H1 (cell line): ENCODE measurements around the gene TXLNG. TPM values are rescaled to one million over a fixed set of nuclear protein-coding genes. Genes with fewer than 3 reads are reported as not detected.

Experiments used
- ASH2L ChIP-seq: fragments of 200-600, 300-600 bp; sonication (generic); IDR thresholded peaks from one replicate; pipeline ENCODE4 v1.7.1; 2017; ENCODE audit warnings: low read length
- JUN ChIP-seq: IDR thresholded peaks from 2 replicates; pipeline ENCODE4 v1.6.1; 2011; ENCODE audit warnings: low read depth, mild to moderate bottlenecking, improper control_type of control experiment, low read length
- RFX5 ChIP-seq: IDR thresholded peaks from 2 replicates; pipeline ENCODE4 v1.6.1; 2011; ENCODE audit warnings: low read depth, low read length, improper control_type of control experiment, borderline replicate concordance
- RXRA ChIP-seq: IDR thresholded peaks from 2 replicates; pipeline ENCODE4 v1.6.1; 2011; ENCODE audit warnings: low read depth, mild to moderate bottlenecking, low read length, moderate library complexity; ENCODE audit not compliant: insufficient read depth
- SIX5 ChIP-seq: IDR thresholded peaks from 2 replicates; pipeline ENCODE4 v1.6.1; 2011; ENCODE audit warnings: mild to moderate bottlenecking, low read depth, low read length
- polyA plus RNA-seq, 7 experiments: library from polyadenylated mRNA; depleted of rRNA in 3 of 7; stranded (reverse) in 5 of 7; unstranded in 2 of 7; fragments of >200 nt in 5 of 7; fragments of 200-250 nt in 2 of 7; gene quantifications; 1 replicate in 5 of 7; 2 replicates in 1 of 7; 4 replicates in 1 of 7; pipeline versions ENCODE4 v1.2.1 to v1.2.3, GENCODE V29; 2011 to 2013; ENCODE audit warnings: missing spikeins in 2 of 7, mixed read lengths in 2 of 7
- small RNA-seq: library from polyadenylated mRNA; stranded (forward); fragments of <200 nt; extraction: miRNeasy Mini kit (QIAGEN cat#:217004); gene quantifications from one replicate; pipeline ENCODE3, GENCODE V24; 2013; ENCODE audit not compliant: insufficient read depth
- total RNA-seq: library from RNA; stranded (reverse); fragmentation: NEBNext Ultra II Directional; extraction: Animal tissue kit (Norgen Biotek cat#: 25700); gene quantifications from 2 replicates; pipeline ENCODE4 v1.2.1, GENCODE V29; 2021
- TF ChIP-seq, protein P1 (sequence below): IDR thresholded peaks from 2 replicates; pipeline ENCODE4 v1.6.1; 2012; ENCODE audit warnings: low read length, inconsistent platforms

Gene TXLNG
- total and polyA plus RNA-seq, 2 of the 8 experiments (the other 6 are each of a cell fraction or from before 2014, with no cell fraction given) = 32.9 to 42.9 TPM

GRCh38 chrX:16892504-16893362, 106.5 kb downstream of the TXLNG start (continued):
- TF ChIP-seq, protein P1, sequence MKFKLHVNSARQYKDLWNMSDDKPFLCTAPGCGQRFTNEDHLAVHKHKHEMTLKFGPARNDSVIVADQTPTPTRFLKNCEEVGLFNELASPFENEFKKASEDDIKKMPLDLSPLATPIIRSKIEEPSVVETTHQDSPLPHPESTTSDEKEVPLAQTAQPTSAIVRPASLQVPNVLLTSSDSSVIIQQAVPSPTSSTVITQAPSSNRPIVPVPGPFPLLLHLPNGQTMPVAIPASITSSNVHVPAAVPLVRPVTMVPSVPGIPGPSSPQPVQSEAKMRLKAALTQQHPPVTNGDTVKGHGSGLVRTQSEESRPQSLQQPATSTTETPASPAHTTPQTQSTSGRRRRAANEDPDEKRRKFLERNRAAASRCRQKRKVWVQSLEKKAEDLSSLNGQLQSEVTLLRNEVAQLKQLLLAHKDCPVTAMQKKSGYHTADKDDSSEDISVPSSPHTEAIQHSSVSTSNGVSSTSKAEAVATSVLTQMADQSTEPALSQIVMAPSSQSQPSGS = no peak
- TF ChIP-seq ASH2L = no peak
- no peak for TF ChIP-seq RFX5
- TF ChIP-seq JUN = no peak
- TF ChIP-seq SIX5 = no peak
- no peak for TF ChIP-seq RXRA

Small RNAs within 50 kb of the gene (small RNA-seq; reads per million reads assigned to genes)
- gene RNU4-6P = not detected
- gene RNU7-56P = not detected
- not detected for gene RPL12P49

Other genes with a start within 250 kb of the TXLNG start
- gene S100G, start 136.3 kb upstream of the TXLNG start, total RNA-seq = not detected in 2 replicates
- gene S100G, start 136.3 kb upstream of the TXLNG start, polyA plus RNA-seq (2011; rRNA removed) = not detected in 2 replicates
- 32.7 and 34.0 TPM in 2 replicates for gene CTPS2, start 73.8 kb upstream of the TXLNG start, total RNA-seq
- gene CTPS2, start 73.8 kb upstream of the TXLNG start, polyA plus RNA-seq (2011; rRNA removed) = 11.4 and 17.1 TPM in 2 replicates
- gene SYAP1, start 66.9 kb upstream of the TXLNG start, total RNA-seq = 20.3 and 22.8 TPM in 2 replicates
- gene SYAP1, start 66.9 kb upstream of the TXLNG start, polyA plus RNA-seq (2011; rRNA removed) = 2.7 and 2.9 TPM in 2 replicates
- gene RBBP7, start 83.9 kb downstream of the TXLNG start, total RNA-seq = 124 and 138 TPM in 2 replicates
- 77.8 and 107 TPM in 2 replicates for gene RBBP7, start 83.9 kb downstream of the TXLNG start, polyA plus RNA-seq (2011; rRNA removed)
- gene REPS2, start 160.2 kb downstream of the TXLNG start, total RNA-seq = 3.3 and 4.3 TPM in 2 replicates
- gene REPS2, start 160.2 kb downstream of the TXLNG start, polyA plus RNA-seq (2011; rRNA removed) = 0.79 and 1.3 TPM in 2 replicates